ENCODE measurements around the gene NTRK1. TPM values are rescaled to one million over a fixed set of nuclear protein-coding genes. Genes with fewer than 3 reads are reported as not detected.

The NTRK1 gene
- total and polyA plus RNA-seq, 2 experiments from 2014 or later: 0.08 to 0.11 TPM

- Histone ChIP-seq H3K27ac (no peak overlapping the region), H3K36me3 (ENCODE audit: low read depth) (no peaks in the 10 kb centered on the region), H4K20me1 (ENCODE audit: insufficient read depth) (no peaks in the 10 kb centered on the region), H3F3A (ENCODE audit: insufficient read depth) (no peaks in the 10 kb centered on the region), H3K9ac (no peak overlapping the region), H3K79me2 (ENCODE audit: insufficient read depth) (no peaks in the 10 kb centered on the region), H3K9me2 (ENCODE audit: insufficient read depth) (no peaks in the 10 kb centered on the region), H3K4me1 (ENCODE audit: insufficient read depth) (no peaks in the 10 kb centered on the region), H3K4me2 (ENCODE audit: unreplicated experiment) (no peak overlapping the region), H3K9me3 (ENCODE audit: low read depth) (no peaks in the 10 kb centered on the region), H3K27me3 (replicated peaks; ENCODE audit: insufficient read depth) (peaks cover 19% of the 10 kb centered on the region; the same call in 1 of the 2 replicates), H2AFZ (no peak overlapping the region), H3K4me3 (no peak overlapping the region)
- in situ Hi-C loops (cut with MboI): loop anchor here (10.0 kb wide), 1 partner anchor 86 kb away; no protein-coding TSS in a partner anchor
- no peak for DNase-seq
- TF ChIP-seq EZH2 (IDR thresholded peaks at IDR 0.05; ENCODE audit: insufficient read depth, poor library complexity, severe bottlenecking) (no peak), EZH2phosphoT487 (IDR thresholded peaks at IDR 0.05; ENCODE audit: insufficient read depth, low read depth) (no peak)
- 23 to 26% methylated on average over 8 to 10 of the region's 10 CpGs for WGBS, 2 experiments (ENCODE audit: low coverage in 1 of 2, low lambda C conversion rate in 2 of 2, missing lambda C conversion rate in 2 of 2)
These were observed 20.4 kb downstream of the NTRK1 start for GRCh38 chr1:156881101-156881500.

DNA sequence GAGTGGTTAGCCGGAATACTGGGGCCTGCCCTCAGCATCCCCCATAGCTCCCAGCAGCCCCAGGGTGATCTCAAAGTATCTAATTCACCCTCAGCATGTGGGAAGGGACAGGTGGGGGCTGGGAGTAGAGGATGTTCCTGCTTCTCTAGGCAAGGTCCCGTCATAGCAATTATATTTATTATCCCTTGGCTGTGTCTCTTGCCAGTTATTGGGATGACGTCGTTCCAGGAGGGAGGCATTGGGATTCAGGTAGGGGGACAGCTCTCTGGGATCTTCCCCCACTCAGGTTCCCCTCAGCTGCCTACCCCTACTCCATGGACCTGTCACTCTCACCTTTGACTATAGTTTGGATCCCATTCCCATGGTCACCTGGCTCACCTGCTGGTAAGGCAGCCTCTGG is 21.0 kb downstream of the NTRK1 start:
- Histone ChIP-seq H3K9ac (no peak overlapping the region), H3K79me2 (ENCODE audit: insufficient read depth) (no peaks in the 10 kb centered on the region), H3K9me2 (ENCODE audit: insufficient read depth) (no peaks in the 10 kb centered on the region), H3K9me3 (ENCODE audit: low read depth) (no peaks in the 10 kb centered on the region), H3F3A (ENCODE audit: insufficient read depth) (no peaks in the 10 kb centered on the region), H3K36me3 (ENCODE audit: low read depth) (no peaks in the 10 kb centered on the region), H3K27me3 (replicated peaks; ENCODE audit: insufficient read depth) (peaks cover 19% of the 10 kb centered on the region; the same call in 1 of the 2 replicates), H3K4me2 (ENCODE audit: unreplicated experiment) (no peak overlapping the region), H4K20me1 (ENCODE audit: insufficient read depth) (no peaks in the 10 kb centered on the region), H3K27ac (no peak overlapping the region), H3K4me3 (no peak overlapping the region), H2AFZ (no peak overlapping the region), H3K4me1 (ENCODE audit: insufficient read depth) (no peaks in the 10 kb centered on the region)
- WGBS, 2 experiments (ENCODE audit: low coverage in 1 of 2, low lambda C conversion rate in 2 of 2, missing lambda C conversion rate in 2 of 2): 60 to 64% methylated on average over 4 of the region's 4 CpGs
- no peak for DNase-seq
- in situ Hi-C loops (cut with MboI): loop anchor here (10.0 kb wide), 1 partner anchor 87 kb away; no protein-coding TSS in a partner anchor
- TF ChIP-seq EZH2 (IDR thresholded peaks at IDR 0.05; ENCODE audit: insufficient read depth, poor library complexity, severe bottlenecking) (no peak), EZH2phosphoT487 (IDR thresholded peaks at IDR 0.05; ENCODE audit: insufficient read depth, low read depth) (no peak)

DNA sequence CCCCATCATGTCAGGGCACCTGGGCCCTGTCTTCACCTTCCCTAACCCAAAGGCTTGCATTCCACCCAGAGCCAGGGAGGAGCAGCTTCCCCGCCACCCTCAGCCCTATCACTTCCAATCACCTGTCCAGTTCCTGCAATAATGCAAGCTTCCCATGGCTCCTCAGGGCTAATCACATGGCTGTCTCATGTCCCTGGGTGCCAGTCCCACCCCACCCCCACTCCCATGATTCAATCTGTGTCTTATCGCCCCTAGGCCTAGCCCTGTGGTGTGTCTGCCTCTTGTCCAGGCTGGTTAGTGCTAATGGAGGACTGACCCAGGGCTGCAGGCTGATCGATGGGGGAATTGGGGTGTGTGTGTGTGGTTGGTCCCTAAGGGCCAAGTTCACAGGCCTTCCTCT is 21.9 kb downstream of the NTRK1 start:
- DNase-seq: no peak
- H2AFZ ChIP-seq: no peak overlapping the region
- no peaks in the 10 kb centered on the region for H3K9me2 ChIP-seq (ENCODE audit: insufficient read depth)
- 50 to 66% methylated on average over 2 to 3 of the region's 3 CpGs for WGBS, 2 experiments (ENCODE audit: low coverage in 1 of 2, low lambda C conversion rate in 2 of 2, missing lambda C conversion rate in 2 of 2)
- H3K27ac ChIP-seq: no peak overlapping the region
- in situ Hi-C loops (cut with MboI): loop anchor here (10.0 kb wide), 1 partner anchor 88 kb away; no protein-coding TSS in a partner anchor
- H3K9me3 ChIP-seq (ENCODE audit: low read depth): no peaks in the 10 kb centered on the region
- no peaks in the 10 kb centered on the region for H4K20me1 ChIP-seq (ENCODE audit: insufficient read depth)
- no peak overlapping the region for H3K4me2 ChIP-seq (ENCODE audit: unreplicated experiment)
- H3K4me1 ChIP-seq (ENCODE audit: insufficient read depth): no peaks in the 10 kb centered on the region
- H3K27me3 ChIP-seq (replicated peaks; ENCODE audit: insufficient read depth): peaks cover 13% of the 10 kb centered on the region; the same call in 1 of the 2 replicates
- H3K9ac ChIP-seq: no peak overlapping the region
- TF ChIP-seq EZH2 (IDR thresholded peaks at IDR 0.05; ENCODE audit: insufficient read depth, poor library complexity, severe bottlenecking) (no peak), EZH2phosphoT487 (IDR thresholded peaks at IDR 0.05; ENCODE audit: insufficient read depth, low read depth) (no peak)
- no peak overlapping the region for H3K4me3 ChIP-seq
- no peaks in the 10 kb centered on the region for H3K79me2 ChIP-seq (ENCODE audit: insufficient read depth)
- no peaks in the 10 kb centered on the region for H3F3A ChIP-seq (ENCODE audit: insufficient read depth)
- no peaks in the 10 kb centered on the region for H3K36me3 ChIP-seq (ENCODE audit: low read depth)

- H3K4me2 ChIP-seq (ENCODE audit: unreplicated experiment): no peak overlapping the region
- in situ Hi-C loops (cut with MboI): loop anchor here (10.0 kb wide), 1 partner anchor 89 kb away; no protein-coding TSS in a partner anchor
- 36 to 42% methylated on average over 7 of the region's 7 CpGs for WGBS, 2 experiments (ENCODE audit: low coverage in 1 of 2, low lambda C conversion rate in 2 of 2, missing lambda C conversion rate in 2 of 2)
These were observed 23.3 kb downstream of the NTRK1 start for GRCh38 chr1:156883919-156884318.

More at GRCh38 chr1:156883919-156884318, 23.3 kb downstream of the NTRK1 start:
- Histone ChIP-seq H3F3A (ENCODE audit: insufficient read depth) (no peaks in the 10 kb centered on the region), H3K4me1 (ENCODE audit: insufficient read depth) (no peaks in the 10 kb centered on the region), H2AFZ (no peak overlapping the region), H3K27me3 (replicated peaks; ENCODE audit: insufficient read depth) (peaks cover 13% of the 10 kb centered on the region; the same call in 1 of the 2 replicates), H3K9me3 (ENCODE audit: low read depth) (no peaks in the 10 kb centered on the region), H3K36me3 (ENCODE audit: low read depth) (no peaks in the 10 kb centered on the region), H3K4me3 (no peak overlapping the region), H3K79me2 (ENCODE audit: insufficient read depth) (no peaks in the 10 kb centered on the region), H3K9ac (no peak overlapping the region), H3K9me2 (ENCODE audit: insufficient read depth) (no peaks in the 10 kb centered on the region), H3K27ac (no peak overlapping the region), H4K20me1 (ENCODE audit: insufficient read depth) (no peaks in the 10 kb centered on the region)
- no peak for DNase-seq
- TF ChIP-seq EZH2 (IDR thresholded peaks at IDR 0.05; ENCODE audit: insufficient read depth, poor library complexity, severe bottlenecking): no peak
- no peak for TF ChIP-seq EZH2phosphoT487 (IDR thresholded peaks at IDR 0.05; ENCODE audit: insufficient read depth, low read depth)
